ENCODE measurements around the gene POLE. TPM values are rescaled to one million over a fixed set of nuclear protein-coding genes. Genes with fewer than 3 reads are reported as not detected.
A peak's percentile ranks its signal among the peaks of the same experiment; 100 is the strongest.

Gene POLE
- total RNA-seq, 4 donors from 2014 or later = 25.8 to 66.0 (median 36.9) TPM

GRCh38 chr12:132597333-132598316 is 89.5 kb downstream of the POLE start:
- H3K4me3 ChIP-seq (ENCODE audit: low read depth, poor library complexity, severe bottlenecking) = no peak overlapping the region
- 11 to 12% methylated on average over 11 to 13 of the region's 58 CpGs for WGBS, 2 donors

GRCh38 chr12:132596016-132596415 is 91.1 kb downstream of the POLE start:
- intact Hi-C loops (cut with DNase I; ENCODE audit: low total_unique reads) = no loop called here
- H3K4me3 ChIP-seq (ENCODE audit: low read depth, poor library complexity, severe bottlenecking) = no peak overlapping the region
- WGBS, 2 donors = 71 to 82% methylated on average over 12 to 15 of the region's 18 CpGs
- no peak for TF ChIP-seq POLR2A (IDR thresholded peaks at IDR 0.05)
- no peak for DNase-seq (ENCODE audit: low spot score in 2 of 2)

More at GRCh38 chr12:132597333-132598316, 89.5 kb downstream of the POLE start:
- intact Hi-C loops (cut with DNase I; ENCODE audit: low total_unique reads) = no loop called here
- no peak for DNase-seq (ENCODE audit: low spot score in 2 of 2)
- TF ChIP-seq CTCF (IDR thresholded peaks at IDR 0.05) (no peak), POLR2A (IDR thresholded peaks at IDR 0.05) (no peak)

- intact Hi-C loops (cut with DNase I; ENCODE audit: low total_unique reads) = no loop called here
- WGBS, 2 donors = 74 to 87% methylated on average over 11 of the region's 11 CpGs
- no peak for DNase-seq (ENCODE audit: low spot score in 2 of 2)
- no peak overlapping the region for H3K4me3 ChIP-seq (ENCODE audit: low read depth, poor library complexity, severe bottlenecking)
- TF ChIP-seq POLR2A (IDR thresholded peaks at IDR 0.05) = no peak
- TF ChIP-seq CTCF (IDR thresholded peaks at IDR 0.05) = no peak
Measured at GRCh38 chr12:132595183-132595582, 92.0 kb downstream of the POLE start.

- H3K4me3 ChIP-seq (ENCODE audit: low read depth, poor library complexity, severe bottlenecking) = no peak overlapping the region
- TF ChIP-seq CTCF (IDR thresholded peaks at IDR 0.05) (no peak), POLR2A (IDR thresholded peaks at IDR 0.05) (no peak)
- WGBS, 2 donors = 15 to 33% methylated on average over 11 of the region's 11 CpGs
- peak; percentile 67 to 93 for DNase-seq (ENCODE audit: low spot score in 2 of 2)
- intact Hi-C loops (cut with DNase I; ENCODE audit: low total_unique reads) = no loop called here
Measured at GRCh38 chr12:132593938-132594358, 93.2 kb downstream of the POLE start.

GRCh38 chr12:132593521-132593920 is 93.6 kb downstream of the POLE start:
- DNase-seq (ENCODE audit: low spot score in 2 of 2) = no peak
- H3K4me3 ChIP-seq (ENCODE audit: low read depth, poor library complexity, severe bottlenecking) = no peak overlapping the region
- 69 to 75% methylated on average over 16 to 18 of the region's 18 CpGs for WGBS, 2 donors
- TF ChIP-seq CTCF (IDR thresholded peaks at IDR 0.05) = no peak
- no peak for TF ChIP-seq POLR2A (IDR thresholded peaks at IDR 0.05)
- intact Hi-C loops (cut with DNase I; ENCODE audit: low total_unique reads) = no loop called here

GRCh38 chr12:132593071-132593470 is 94.1 kb downstream of the POLE start:
- intact Hi-C loops (cut with DNase I; ENCODE audit: low total_unique reads) = no loop called here
- TF ChIP-seq POLR2A (IDR thresholded peaks at IDR 0.05) = no peak
- no peak for TF ChIP-seq CTCF (IDR thresholded peaks at IDR 0.05)
- DNase-seq (ENCODE audit: low spot score in 2 of 2) = no peak
- WGBS, 2 donors = 82 to 84% methylated on average over 21 of the region's 21 CpGs
- H3K4me3 ChIP-seq (ENCODE audit: low read depth, poor library complexity, severe bottlenecking) = no peak overlapping the region

All from lower leg skin (tissue), 4 donors.